Measurements from ENCODE around the gene GCSAM.
A peak's percentile ranks its signal among the peaks of the same experiment; 100 is the strongest.

The GCSAM gene

GRCh38 chr3:112132975-112133448 is at the start of gene GCSAM:
GCSAM (minus strand) TSS chr3:112133248; CDS start chr3:112133120, 128 bp downstream.
- no peak for DNase-seq

- no peak for DNase-seq
These were observed 42.6 kb upstream of the GCSAM start for GRCh38 chr3:112175646-112176045.

- DNase-seq, result no peak
These were observed 42.0 kb upstream of the GCSAM start for GRCh38 chr3:112175037-112175436.

- no peak for DNase-seq
These were observed 38.1 kb upstream of the GCSAM start for GRCh38 chr3:112171144-112171543.

GRCh38 chr3:112170046-112170445 is 37.0 kb upstream of the GCSAM start:
- DNase-seq, result no peak

- DNase-seq, result no peak
These were observed 34.7 kb upstream of the GCSAM start for GRCh38 chr3:112167758-112168157.

GRCh38 chr3:112149136-112149535 is 16.1 kb upstream of the GCSAM start:
- no peak for DNase-seq

- no peak for DNase-seq
These were observed 10.6 kb upstream of the GCSAM start for GRCh38 chr3:112143689-112144088.

GRCh38 chr3:112143251-112143650 is 10.2 kb upstream of the GCSAM start:
- no peak for DNase-seq

- no peak for DNase-seq
These were observed 8.2 kb upstream of the GCSAM start for GRCh38 chr3:112141293-112141692.

- no peak for DNase-seq
These were observed 7.5 kb upstream of the GCSAM start for GRCh38 chr3:112140584-112140983.

- DNase-seq, result no peak
These were observed 5.3 kb upstream of the GCSAM start for GRCh38 chr3:112138219-112138969.

- DNase-seq, result no peak
These were observed 4.7 kb upstream of the GCSAM start for GRCh38 chr3:112137781-112138180.

GRCh38 chr3:112136959-112137693 is 4.1 kb upstream of the GCSAM start:
- DNase-seq, result peak; percentile 15

GRCh38 chr3:112136046-112136445 is 3.0 kb upstream of the GCSAM start:
- no peak for DNase-seq

- no peak for DNase-seq
These were observed 1.5 kb upstream of the GCSAM start for GRCh38 chr3:112134335-112135124.

GRCh38 chr3:112133626-112134334 is 732 bp upstream of the GCSAM start:
- DNase-seq, result no peak

GRCh38 chr3:112132554-112132953 is 494 bp downstream of the GCSAM start:
- no peak for DNase-seq

GRCh38 chr3:112132088-112132487 is 960 bp downstream of the GCSAM start:
- DNase-seq, result no peak

GRCh38 chr3:112131111-112131510 is 1.9 kb downstream of the GCSAM start:
- DNase-seq, result no peak

GRCh38 chr3:112130638-112130993 is 2.4 kb downstream of the GCSAM start:
- DNase-seq, result no peak

GRCh38 chr3:112129925-112130637 is 3.0 kb downstream of the GCSAM start:
- no peak for DNase-seq
